K562 (cell line): ENCODE data around the gene DIS3L2.

Source experiments
- HDAC6 ChIP-seq: IDR thresholded peaks from 2 replicates; pipeline ENCODE4 v1.6.1; 2012; ENCODE audit warnings: low read depth, mild to moderate bottlenecking, control low read depth, inconsistent platforms, low read length, moderate library complexity
- MAFF ChIP-seq: IDR thresholded peaks from 2 replicates; pipeline ENCODE4 v1.6.1; 2012; ENCODE audit warnings: low read length, improper control_type of control experiment
- MAFK ChIP-seq: IDR thresholded peaks from 2 replicates; pipeline ENCODE4 v1.6.1; 2011; ENCODE audit warnings: low read length, improper control_type of control experiment
- SMARCB1 ChIP-seq: IDR thresholded peaks from 2 replicates; pipeline ENCODE4 v1.6.1; 2011; ENCODE audit warnings: improper control_type of control experiment, low read depth; ENCODE audit not compliant: insufficient read length
- TF ChIP-seq, protein P1 (sequence below), 3 experiments: IDR thresholded peaks in 2 of 3; conservative IDR thresholded peaks in 1 of 3; 2 replicates each; pipeline ENCODE4 v1.5.1; 2011 to 2012; ENCODE audit warnings: low read length in 3 of 3, mild to moderate bottlenecking in 3 of 3, control low read depth in 2 of 3, improper control_type of control experiment in 1 of 3, inconsistent platforms in 1 of 3, low read depth in 1 of 3, mixed read lengths in 1 of 3, moderate library complexity in 1 of 3; ENCODE audit not compliant: insufficient read depth in 2 of 3

DNA sequence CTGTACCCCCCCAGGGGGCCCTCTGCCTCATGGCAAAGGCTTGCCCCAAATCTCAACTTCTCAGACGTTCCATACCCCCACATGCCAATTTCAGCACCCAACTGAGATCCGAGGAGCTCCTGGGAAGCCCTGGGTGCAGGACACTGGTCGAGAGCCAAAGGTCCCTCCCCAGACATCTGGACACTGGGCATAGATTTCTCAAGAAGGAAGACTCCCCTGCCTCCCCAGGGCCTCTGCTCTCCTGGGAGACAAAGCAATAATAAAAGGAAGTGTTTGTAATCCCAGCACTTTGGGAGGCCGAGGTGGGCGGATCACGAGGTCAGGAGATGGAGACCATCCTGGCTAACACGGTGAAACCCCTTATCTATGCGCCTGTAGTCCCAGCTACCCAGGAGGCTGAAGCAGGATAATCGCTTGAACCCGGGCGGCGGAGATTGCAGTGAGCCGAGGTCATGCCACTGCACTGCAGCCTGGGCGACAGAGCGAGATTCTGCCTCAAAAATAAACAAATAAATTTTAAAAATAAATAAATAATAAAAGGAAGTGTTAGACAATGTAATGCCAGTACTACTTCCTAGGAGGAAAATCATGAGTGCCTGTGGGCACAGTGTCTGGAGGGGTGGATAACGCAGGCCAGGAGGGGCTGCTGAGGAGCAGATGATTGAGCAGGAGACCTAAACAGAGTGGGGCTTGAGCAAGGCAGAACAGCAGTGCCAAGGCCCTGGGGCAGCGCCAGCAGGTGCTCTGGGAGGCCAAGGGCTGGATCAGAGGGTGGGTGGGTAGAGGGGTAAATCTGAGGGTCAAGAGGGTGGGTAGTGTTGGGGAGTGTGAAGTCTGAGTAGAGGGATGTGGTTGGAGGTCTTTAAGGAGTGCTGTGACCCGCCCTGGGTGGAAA is 421.1 kb downstream of the DIS3L2 start:
- TF ChIP-seq, protein P1, sequence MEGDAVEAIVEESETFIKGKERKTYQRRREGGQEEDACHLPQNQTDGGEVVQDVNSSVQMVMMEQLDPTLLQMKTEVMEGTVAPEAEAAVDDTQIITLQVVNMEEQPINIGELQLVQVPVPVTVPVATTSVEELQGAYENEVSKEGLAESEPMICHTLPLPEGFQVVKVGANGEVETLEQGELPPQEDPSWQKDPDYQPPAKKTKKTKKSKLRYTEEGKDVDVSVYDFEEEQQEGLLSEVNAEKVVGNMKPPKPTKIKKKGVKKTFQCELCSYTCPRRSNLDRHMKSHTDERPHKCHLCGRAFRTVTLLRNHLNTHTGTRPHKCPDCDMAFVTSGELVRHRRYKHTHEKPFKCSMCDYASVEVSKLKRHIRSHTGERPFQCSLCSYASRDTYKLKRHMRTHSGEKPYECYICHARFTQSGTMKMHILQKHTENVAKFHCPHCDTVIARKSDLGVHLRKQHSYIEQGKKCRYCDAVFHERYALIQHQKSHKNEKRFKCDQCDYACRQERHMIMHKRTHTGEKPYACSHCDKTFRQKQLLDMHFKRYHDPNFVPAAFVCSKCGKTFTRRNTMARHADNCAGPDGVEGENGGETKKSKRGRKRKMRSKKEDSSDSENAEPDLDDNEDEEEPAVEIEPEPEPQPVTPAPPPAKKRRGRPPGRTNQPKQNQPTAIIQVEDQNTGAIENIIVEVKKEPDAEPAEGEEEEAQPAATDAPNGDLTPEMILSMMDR (IDR thresholded peaks at IDR 0.05 in 2 of 3, conservative IDR thresholded peaks at IDR 0.05 in 1 of 3; ENCODE audit: insufficient read depth in 2 of 3, low read depth in 1 of 3, low read length in 3 of 3): no peak
- TF ChIP-seq MAFK (no peak), SMARCB1 (no peak), HDAC6 (no peak), MAFF (no peak)
